HEK293 (cell line): ENCODE data around the gene PAF1.
A peak's percentile ranks its signal among the peaks of the same experiment; 100 is the strongest.

Experiments
- BCL11B ChIP-seq: fragments of 450-650 bp; formaldehyde crosslinking; IDR thresholded peaks from 2 replicates; pipeline ENCODE4 v1.5.1; 2016; ENCODE audit warnings: low read depth, missing biosample characterization, missing genetic modification characterization
- HOXA7 ChIP-seq: sonication (generic); formaldehyde crosslinking; IDR thresholded peaks from 2 replicates; pipeline ENCODE4 v1.8.1; 2022; ENCODE audit warnings: missing genetic modification reagents, borderline replicate concordance
- SCRT1 ChIP-seq: fragments of 450-650 bp; formaldehyde crosslinking; IDR thresholded peaks from 2 replicates; pipeline ENCODE4 v1.5.1; 2016; ENCODE audit warnings: missing biosample characterization, missing genetic modification characterization, borderline replicate concordance
- ZBTB20 ChIP-seq: fragments of 450-650 bp; formaldehyde crosslinking; IDR thresholded peaks from 2 replicates; pipeline ENCODE4 v1.5.1; 2016; ENCODE audit warnings: missing biosample characterization, missing genetic modification characterization
- ZEB2 ChIP-seq: fragments of 450-650 bp; formaldehyde crosslinking; IDR thresholded peaks from 2 replicates; pipeline ENCODE4 v1.5.1; 2016; ENCODE audit warnings: missing biosample characterization, missing genetic modification characterization
- ZIC2 ChIP-seq: fragments of 450-650 bp; formaldehyde crosslinking; IDR thresholded peaks from 2 replicates; pipeline ENCODE4 v1.5.1; 2016; ENCODE audit warnings: missing biosample characterization, missing genetic modification characterization
- ZNF155 ChIP-seq: fragments of 450-650 bp; formaldehyde crosslinking; IDR thresholded peaks from 2 replicates; pipeline ENCODE4 v1.5.1; 2016; ENCODE audit warnings: missing biosample characterization, missing genetic modification characterization
- ZNF292 ChIP-seq: fragments of 450-650 bp; formaldehyde crosslinking; IDR thresholded peaks from 2 replicates; pipeline ENCODE4 v1.5.1; 2016; ENCODE audit warnings: low read depth, missing biosample characterization, missing genetic modification characterization, borderline replicate concordance
- ZNF324 ChIP-seq: fragments of 450-650 bp; formaldehyde crosslinking; IDR thresholded peaks from 2 replicates; pipeline ENCODE4 v1.5.1; 2016; ENCODE audit warnings: missing biosample characterization, missing genetic modification characterization
- ZNF335 ChIP-seq: fragments of 450-650 bp; formaldehyde crosslinking; conservative IDR thresholded peaks from 2 replicates; pipeline ENCODE4 v1.5.1; 2016; ENCODE audit warnings: missing biosample characterization, missing genetic modification characterization
- ZNF426 ChIP-seq: fragments of 450-650 bp; formaldehyde crosslinking; IDR thresholded peaks from 2 replicates; pipeline ENCODE4 v1.5.1; 2017; ENCODE audit warnings: missing biosample characterization, missing genetic modification characterization, mild to moderate bottlenecking, inconsistent platforms, moderate library complexity
- ZNF544 ChIP-seq: fragments of 450-650 bp; formaldehyde crosslinking; IDR thresholded peaks from 2 replicates; pipeline ENCODE4 v1.5.0; 2017; ENCODE audit warnings: missing biosample characterization, missing genetic modification characterization
- ZNF558 ChIP-seq: fragments of 450-650 bp; formaldehyde crosslinking; IDR thresholded peaks from 2 replicates; pipeline ENCODE4 v1.5.1; 2016; ENCODE audit warnings: missing biosample characterization, missing genetic modification characterization
- ZNF571 ChIP-seq: fragments of 450-650 bp; formaldehyde crosslinking; IDR thresholded peaks from 2 replicates; pipeline ENCODE4 v1.5.0; 2017; ENCODE audit warnings: missing biosample characterization, missing genetic modification characterization
- ZNF585B ChIP-seq: fragments of 450-650 bp; formaldehyde crosslinking; IDR thresholded peaks from 2 replicates; pipeline ENCODE4 v1.5.1; 2016; ENCODE audit warnings: missing biosample characterization, missing genetic modification characterization
- ZNF660 ChIP-seq: fragments of 450-650 bp; IDR thresholded peaks from 2 replicates; pipeline ENCODE4 v1.5.1; 2018; ENCODE audit warnings: missing biosample characterization, mild to moderate bottlenecking, missing genetic modification characterization
- ZNF837 ChIP-seq: fragments of 450-650 bp; formaldehyde crosslinking; IDR thresholded peaks from 2 replicates; pipeline ENCODE4 v1.5.1; 2016; ENCODE audit warnings: missing biosample characterization, missing genetic modification characterization
- TF ChIP-seq, protein P1 (sequence below): fragments of 450-650 bp; formaldehyde crosslinking; conservative IDR thresholded peaks from 2 replicates; pipeline ENCODE4 v1.5.1; 2016; ENCODE audit warnings: low read depth, missing biosample characterization, missing genetic modification characterization
- TF ChIP-seq, protein P2 (sequence below): fragments of 450-650 bp; formaldehyde crosslinking; IDR thresholded peaks from 2 replicates; pipeline ENCODE4 v1.5.1; 2016; ENCODE audit warnings: missing biosample characterization, missing genetic modification characterization
- TF ChIP-seq, protein P3 (sequence below): fragments of 450-650 bp; formaldehyde crosslinking; IDR thresholded peaks from 2 replicates; pipeline ENCODE4 v1.5.1; 2017; ENCODE audit warnings: missing biosample characterization, missing genetic modification characterization
- TF ChIP-seq, protein P4 (sequence below): sonication (generic); formaldehyde crosslinking; IDR thresholded peaks from 2 replicates; pipeline ENCODE4 v1.8.1; 2022; ENCODE audit warnings: mild to moderate bottlenecking, moderate library complexity, missing genetic modification reagents
- TF ChIP-seq, protein P5 (sequence below): fragments of 450-650 bp; formaldehyde crosslinking; IDR thresholded peaks from 2 replicates; pipeline ENCODE4 v1.5.1; 2016; ENCODE audit warnings: missing biosample characterization, missing genetic modification characterization
- TF ChIP-seq, protein P6 (sequence below): fragments of 450-650 bp; formaldehyde crosslinking; IDR thresholded peaks from 2 replicates; pipeline ENCODE4 v1.5.1; 2016; ENCODE audit warnings: missing biosample characterization, missing genetic modification characterization

Gene PAF1

DNA sequence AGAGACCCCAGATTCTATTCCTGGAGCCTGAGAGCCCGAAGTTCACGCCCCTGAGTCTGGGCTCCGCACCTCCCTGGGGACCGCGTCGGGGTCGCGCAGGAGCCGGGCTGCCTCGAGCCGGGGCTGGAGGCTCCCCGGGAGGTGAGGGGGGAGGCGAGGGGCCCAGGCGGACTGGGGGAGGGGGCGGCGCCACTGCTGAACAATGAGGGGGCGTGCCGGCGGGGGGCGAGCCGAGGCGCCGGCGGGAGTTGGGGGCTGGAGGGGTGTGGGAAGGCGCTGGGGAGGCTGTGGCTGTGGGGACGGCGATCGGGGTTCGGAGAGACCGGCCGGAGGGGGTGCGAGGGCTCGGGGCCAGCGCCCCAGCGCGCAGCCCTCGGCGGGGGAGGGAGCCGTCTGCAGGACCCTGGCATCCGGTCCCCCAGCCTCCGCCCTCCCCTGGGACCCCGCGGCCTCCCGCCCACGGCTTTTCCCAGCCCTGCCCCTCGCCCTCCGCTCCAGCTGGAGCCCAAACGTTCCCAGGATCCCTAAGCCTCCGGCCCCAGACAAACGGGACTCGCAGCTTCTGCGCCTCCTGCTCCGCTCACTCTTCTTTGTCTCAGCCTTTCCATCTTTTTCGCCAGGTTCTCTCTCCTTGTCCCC lies 22.5 kb upstream of the PAF1 start (continued):
- TF ChIP-seq, protein P1, sequence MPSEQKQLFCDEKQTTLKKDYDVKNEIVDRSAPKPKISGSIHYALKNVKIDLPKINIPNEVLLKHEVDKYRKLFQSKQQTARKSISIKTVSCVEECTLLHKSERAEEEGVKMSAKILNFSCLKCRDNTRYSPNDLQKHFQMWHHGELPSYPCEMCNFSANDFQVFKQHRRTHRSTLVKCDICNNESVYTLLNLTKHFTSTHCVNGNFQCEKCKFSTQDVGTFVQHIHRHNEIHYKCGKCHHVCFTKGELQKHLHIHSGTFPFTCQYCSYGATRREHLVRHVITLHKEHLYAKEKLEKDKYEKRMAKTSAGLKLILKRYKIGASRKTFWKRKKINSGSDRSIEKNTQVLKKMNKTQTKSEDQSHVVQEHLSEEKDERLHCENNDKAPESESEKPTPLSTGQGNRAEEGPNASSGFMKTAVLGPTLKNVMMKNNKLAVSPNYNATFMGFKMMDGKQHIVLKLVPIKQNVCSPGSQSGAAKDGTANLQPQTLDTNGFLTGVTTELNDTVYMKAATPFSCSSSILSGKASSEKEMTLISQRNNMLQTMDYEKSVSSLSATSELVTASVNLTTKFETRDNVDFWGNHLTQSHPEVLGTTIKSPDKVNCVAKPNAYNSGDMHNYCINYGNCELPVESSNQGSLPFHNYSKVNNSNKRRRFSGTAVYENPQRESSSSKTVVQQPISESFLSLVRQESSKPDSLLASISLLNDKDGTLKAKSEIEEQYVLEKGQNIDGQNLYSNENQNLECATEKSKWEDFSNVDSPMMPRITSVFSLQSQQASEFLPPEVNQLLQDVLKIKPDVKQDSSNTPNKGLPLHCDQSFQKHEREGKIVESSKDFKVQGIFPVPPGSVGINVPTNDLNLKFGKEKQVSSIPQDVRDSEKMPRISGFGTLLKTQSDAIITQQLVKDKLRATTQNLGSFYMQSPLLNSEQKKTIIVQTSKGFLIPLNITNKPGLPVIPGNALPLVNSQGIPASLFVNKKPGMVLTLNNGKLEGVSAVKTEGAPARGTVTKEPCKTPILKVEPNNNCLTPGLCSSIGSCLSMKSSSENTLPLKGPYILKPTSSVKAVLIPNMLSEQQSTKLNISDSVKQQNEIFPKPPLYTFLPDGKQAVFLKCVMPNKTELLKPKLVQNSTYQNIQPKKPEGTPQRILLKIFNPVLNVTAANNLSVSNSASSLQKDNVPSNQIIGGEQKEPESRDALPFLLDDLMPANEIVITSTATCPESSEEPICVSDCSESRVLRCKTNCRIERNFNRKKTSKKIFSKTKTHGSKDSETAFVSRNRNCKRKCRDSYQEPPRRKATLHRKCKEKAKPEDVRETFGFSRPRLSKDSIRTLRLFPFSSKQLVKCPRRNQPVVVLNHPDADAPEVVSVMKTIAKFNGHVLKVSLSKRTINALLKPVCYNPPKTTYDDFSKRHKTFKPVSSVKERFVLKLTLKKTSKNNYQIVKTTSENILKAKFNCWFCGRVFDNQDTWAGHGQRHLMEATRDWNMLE (tag by site-specific recombination), result no peak
- no peak for TF ChIP-seq BCL11B
- no peak; the same call in 1 of the 2 replicates for TF ChIP-seq ZNF335
- TF ChIP-seq ZNF837 (tag by site-specific recombination), result no peak
- no peak for TF ChIP-seq ZNF571 (tag by site-specific recombination)
- TF ChIP-seq, protein P2, sequence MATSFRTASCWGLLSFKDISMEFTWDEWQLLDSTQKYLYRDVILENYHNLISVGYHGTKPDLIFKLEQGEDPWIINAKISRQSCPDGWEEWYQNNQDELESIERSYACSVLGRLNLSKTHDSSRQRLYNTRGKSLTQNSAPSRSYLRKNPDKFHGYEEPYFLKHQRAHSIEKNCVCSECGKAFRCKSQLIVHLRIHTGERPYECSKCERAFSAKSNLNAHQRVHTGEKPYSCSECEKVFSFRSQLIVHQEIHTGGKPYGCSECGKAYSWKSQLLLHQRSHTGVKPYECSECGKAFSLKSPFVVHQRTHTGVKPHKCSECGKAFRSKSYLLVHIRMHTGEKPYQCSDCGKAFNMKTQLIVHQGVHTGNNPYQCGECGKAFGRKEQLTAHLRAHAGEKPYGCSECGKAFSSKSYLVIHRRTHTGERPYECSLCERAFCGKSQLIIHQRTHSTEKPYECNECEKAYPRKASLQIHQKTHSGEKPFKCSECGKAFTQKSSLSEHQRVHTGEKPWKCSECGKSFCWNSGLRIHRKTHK (tag by site-specific recombination), result no peak
- no peak; the same call in 1 of the 2 replicates for TF ChIP-seq ZBTB20 (tag by site-specific recombination)
- no peak for TF ChIP-seq ZNF324 (tag by site-specific recombination)
- TF ChIP-seq ZNF544 (tag by site-specific recombination), result no peak
- peak; percentile 79 for TF ChIP-seq ZIC2 (tag by site-specific recombination)
- TF ChIP-seq, protein P3, sequence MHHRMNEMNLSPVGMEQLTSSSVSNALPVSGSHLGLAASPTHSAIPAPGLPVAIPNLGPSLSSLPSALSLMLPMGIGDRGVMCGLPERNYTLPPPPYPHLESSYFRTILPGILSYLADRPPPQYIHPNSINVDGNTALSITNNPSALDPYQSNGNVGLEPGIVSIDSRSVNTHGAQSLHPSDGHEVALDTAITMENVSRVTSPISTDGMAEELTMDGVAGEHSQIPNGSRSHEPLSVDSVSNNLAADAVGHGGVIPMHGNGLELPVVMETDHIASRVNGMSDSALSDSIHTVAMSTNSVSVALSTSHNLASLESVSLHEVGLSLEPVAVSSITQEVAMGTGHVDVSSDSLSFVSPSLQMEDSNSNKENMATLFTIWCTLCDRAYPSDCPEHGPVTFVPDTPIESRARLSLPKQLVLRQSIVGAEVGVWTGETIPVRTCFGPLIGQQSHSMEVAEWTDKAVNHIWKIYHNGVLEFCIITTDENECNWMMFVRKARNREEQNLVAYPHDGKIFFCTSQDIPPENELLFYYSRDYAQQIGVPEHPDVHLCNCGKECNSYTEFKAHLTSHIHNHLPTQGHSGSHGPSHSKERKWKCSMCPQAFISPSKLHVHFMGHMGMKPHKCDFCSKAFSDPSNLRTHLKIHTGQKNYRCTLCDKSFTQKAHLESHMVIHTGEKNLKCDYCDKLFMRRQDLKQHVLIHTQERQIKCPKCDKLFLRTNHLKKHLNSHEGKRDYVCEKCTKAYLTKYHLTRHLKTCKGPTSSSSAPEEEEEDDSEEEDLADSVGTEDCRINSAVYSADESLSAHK (tag by site-specific recombination), result no peak
- no peak for TF ChIP-seq ZNF660
- no peak for TF ChIP-seq ZNF426 (tag by site-specific recombination)
- TF ChIP-seq ZNF292, result no peak
- TF ChIP-seq, protein P4, sequence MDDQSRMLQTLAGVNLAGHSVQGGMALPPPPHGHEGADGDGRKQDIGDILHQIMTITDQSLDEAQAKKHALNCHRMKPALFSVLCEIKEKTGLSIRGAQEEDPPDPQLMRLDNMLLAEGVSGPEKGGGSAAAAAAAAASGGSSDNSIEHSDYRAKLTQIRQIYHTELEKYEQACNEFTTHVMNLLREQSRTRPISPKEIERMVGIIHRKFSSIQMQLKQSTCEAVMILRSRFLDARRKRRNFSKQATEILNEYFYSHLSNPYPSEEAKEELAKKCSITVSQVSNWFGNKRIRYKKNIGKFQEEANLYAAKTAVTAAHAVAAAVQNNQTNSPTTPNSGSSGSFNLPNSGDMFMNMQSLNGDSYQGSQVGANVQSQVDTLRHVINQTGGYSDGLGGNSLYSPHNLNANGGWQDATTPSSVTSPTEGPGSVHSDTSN (CRISPR knock-in tag), result no peak
- TF ChIP-seq ZNF155, result no peak
- TF ChIP-seq ZEB2 (tag by site-specific recombination), result no peak; the same call in 1 of the 2 replicates
- no peak for TF ChIP-seq ZNF585B
- TF ChIP-seq, protein P5, sequence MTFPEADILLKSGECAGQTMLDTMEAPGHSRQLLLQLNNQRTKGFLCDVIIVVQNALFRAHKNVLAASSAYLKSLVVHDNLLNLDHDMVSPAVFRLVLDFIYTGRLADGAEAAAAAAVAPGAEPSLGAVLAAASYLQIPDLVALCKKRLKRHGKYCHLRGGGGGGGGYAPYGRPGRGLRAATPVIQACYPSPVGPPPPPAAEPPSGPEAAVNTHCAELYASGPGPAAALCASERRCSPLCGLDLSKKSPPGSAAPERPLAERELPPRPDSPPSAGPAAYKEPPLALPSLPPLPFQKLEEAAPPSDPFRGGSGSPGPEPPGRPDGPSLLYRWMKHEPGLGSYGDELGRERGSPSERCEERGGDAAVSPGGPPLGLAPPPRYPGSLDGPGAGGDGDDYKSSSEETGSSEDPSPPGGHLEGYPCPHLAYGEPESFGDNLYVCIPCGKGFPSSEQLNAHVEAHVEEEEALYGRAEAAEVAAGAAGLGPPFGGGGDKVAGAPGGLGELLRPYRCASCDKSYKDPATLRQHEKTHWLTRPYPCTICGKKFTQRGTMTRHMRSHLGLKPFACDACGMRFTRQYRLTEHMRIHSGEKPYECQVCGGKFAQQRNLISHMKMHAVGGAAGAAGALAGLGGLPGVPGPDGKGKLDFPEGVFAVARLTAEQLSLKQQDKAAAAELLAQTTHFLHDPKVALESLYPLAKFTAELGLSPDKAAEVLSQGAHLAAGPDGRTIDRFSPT, result peak; percentile 69; the same call in 1 of the 2 replicates
- TF ChIP-seq ZNF558 (tag by site-specific recombination), result no peak
- TF ChIP-seq HOXA7 (CRISPR knock-in tag), result no peak
- TF ChIP-seq, protein P6, sequence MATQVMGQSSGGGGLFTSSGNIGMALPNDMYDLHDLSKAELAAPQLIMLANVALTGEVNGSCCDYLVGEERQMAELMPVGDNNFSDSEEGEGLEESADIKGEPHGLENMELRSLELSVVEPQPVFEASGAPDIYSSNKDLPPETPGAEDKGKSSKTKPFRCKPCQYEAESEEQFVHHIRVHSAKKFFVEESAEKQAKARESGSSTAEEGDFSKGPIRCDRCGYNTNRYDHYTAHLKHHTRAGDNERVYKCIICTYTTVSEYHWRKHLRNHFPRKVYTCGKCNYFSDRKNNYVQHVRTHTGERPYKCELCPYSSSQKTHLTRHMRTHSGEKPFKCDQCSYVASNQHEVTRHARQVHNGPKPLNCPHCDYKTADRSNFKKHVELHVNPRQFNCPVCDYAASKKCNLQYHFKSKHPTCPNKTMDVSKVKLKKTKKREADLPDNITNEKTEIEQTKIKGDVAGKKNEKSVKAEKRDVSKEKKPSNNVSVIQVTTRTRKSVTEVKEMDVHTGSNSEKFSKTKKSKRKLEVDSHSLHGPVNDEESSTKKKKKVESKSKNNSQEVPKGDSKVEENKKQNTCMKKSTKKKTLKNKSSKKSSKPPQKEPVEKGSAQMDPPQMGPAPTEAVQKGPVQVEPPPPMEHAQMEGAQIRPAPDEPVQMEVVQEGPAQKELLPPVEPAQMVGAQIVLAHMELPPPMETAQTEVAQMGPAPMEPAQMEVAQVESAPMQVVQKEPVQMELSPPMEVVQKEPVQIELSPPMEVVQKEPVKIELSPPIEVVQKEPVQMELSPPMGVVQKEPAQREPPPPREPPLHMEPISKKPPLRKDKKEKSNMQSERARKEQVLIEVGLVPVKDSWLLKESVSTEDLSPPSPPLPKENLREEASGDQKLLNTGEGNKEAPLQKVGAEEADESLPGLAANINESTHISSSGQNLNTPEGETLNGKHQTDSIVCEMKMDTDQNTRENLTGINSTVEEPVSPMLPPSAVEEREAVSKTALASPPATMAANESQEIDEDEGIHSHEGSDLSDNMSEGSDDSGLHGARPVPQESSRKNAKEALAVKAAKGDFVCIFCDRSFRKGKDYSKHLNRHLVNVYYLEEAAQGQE, result no peak
- no peak for TF ChIP-seq SCRT1 (tag by site-specific recombination)
